Stomach (tissue), 4 donors: ENCODE results near the gene YIPF5.

ENCODE experiments used
- EP300 ChIP-seq: sonication (generic); formaldehyde crosslinking; IDR thresholded peaks from one replicate; pipeline ENCODE4 v1.6.1; 2017; ENCODE audit warnings: antibody characterized with exemption
- TF ChIP-seq, protein P1 (sequence below), 7 experiments: fragments of 450-650 bp in 4 of 7; fragments of 200-600 bp in 3 of 7; sonication (generic) in 3 of 7; IDR thresholded peaks; one replicate each; pipeline ENCODE4 v1.5.1; 2016 to 2019; ENCODE audit warnings: antibody characterized with exemption in 7 of 7, control low read depth in 2 of 7, mild to moderate bottlenecking in 1 of 7

DNA sequence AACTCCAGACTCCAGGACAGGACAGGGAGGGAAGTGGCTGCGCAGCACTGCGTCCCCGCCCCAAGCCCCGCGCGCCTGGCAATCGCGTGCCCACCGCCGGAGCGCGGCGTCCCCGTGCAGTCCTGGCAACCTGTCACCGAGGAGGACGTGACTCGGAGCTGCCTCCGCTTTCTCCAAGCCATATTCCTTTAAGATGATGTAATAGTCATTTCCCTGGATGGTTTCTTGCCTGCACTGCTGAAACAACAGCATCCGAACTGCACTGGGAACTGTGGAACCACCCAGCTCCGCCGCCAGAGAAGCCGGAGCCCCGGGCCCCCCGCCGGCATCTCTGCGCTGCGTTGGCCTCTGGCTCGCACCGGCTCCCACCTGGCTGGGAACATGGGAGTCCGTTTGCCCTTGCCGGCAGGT is 34.7 kb upstream of the YIPF5 start:
- TF ChIP-seq, protein P1, sequence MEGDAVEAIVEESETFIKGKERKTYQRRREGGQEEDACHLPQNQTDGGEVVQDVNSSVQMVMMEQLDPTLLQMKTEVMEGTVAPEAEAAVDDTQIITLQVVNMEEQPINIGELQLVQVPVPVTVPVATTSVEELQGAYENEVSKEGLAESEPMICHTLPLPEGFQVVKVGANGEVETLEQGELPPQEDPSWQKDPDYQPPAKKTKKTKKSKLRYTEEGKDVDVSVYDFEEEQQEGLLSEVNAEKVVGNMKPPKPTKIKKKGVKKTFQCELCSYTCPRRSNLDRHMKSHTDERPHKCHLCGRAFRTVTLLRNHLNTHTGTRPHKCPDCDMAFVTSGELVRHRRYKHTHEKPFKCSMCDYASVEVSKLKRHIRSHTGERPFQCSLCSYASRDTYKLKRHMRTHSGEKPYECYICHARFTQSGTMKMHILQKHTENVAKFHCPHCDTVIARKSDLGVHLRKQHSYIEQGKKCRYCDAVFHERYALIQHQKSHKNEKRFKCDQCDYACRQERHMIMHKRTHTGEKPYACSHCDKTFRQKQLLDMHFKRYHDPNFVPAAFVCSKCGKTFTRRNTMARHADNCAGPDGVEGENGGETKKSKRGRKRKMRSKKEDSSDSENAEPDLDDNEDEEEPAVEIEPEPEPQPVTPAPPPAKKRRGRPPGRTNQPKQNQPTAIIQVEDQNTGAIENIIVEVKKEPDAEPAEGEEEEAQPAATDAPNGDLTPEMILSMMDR (IDR thresholded peaks at IDR 0.05): no peak
- no peak for TF ChIP-seq EP300
